NOMO-1 treated with DMSO at 0.1 percent for 48 hours (cell line): ENCODE data around the gene FGGY.

Experiments used
- DNase-seq: peaks from one replicate; lab custom pipeline; 2025; ENCODE audit not compliant: unreplicated experiment; lab: John Stamatoyannopoulos, UW

FGGY gene

DNA sequence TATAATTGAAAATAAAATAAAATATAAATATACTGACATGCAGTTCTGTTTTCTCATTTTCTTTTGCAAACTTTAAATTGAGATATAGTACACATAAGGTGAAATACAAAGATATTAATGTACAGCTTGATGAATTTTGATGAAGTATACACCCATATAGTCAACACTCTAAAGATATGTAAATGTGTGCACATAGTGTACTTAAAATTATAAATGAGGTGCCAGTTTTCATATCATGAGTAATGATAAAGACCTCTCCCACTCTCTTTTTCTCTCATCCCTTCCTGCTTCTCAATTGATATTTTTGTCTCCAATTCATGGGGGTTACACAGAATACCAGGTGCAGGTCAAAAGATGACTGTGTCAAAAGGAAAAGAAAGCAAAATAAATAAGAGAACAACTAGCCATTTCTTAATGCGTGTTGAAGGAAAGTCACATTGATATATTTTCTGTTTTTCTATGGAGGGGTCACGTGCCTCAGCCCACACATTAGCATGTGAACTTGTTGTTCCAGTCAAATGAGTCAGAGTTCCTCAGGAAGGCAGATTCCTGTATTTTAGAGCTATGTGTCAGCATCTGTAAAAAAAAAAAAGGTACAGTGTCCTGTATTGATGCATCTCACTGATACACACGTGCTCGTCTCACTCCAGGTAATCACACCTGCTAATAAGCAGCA is 453.6 kb downstream of the FGGY start:
- no peak for DNase-seq

GRCh38 chr1:59751004-59751395 is 454.1 kb downstream of the FGGY start:
- DNase-seq = no peak

- DNase-seq = no peak
Observed at GRCh38 chr1:59751801-59752200, 454.9 kb downstream of the FGGY start.

GRCh38 chr1:59752556-59753414 is 455.9 kb downstream of the FGGY start:
- DNase-seq = no peak

- DNase-seq = no peak
Observed at GRCh38 chr1:59755069-59755685, 458.3 kb downstream of the FGGY start.

GRCh38 chr1:59757197-59757747 is 460.4 kb downstream of the FGGY start:
- DNase-seq = no peak

- DNase-seq = peak; percentile 83
Observed at GRCh38 chr1:59759156-59759925, 462.4 kb downstream of the FGGY start.

GRCh38 chr1:59761443-59761842 is 464.5 kb downstream of the FGGY start:
- no peak for DNase-seq

GRCh38 chr1:59763418-59763817 is 466.5 kb downstream of the FGGY start:
- DNase-seq = no peak

DNA sequence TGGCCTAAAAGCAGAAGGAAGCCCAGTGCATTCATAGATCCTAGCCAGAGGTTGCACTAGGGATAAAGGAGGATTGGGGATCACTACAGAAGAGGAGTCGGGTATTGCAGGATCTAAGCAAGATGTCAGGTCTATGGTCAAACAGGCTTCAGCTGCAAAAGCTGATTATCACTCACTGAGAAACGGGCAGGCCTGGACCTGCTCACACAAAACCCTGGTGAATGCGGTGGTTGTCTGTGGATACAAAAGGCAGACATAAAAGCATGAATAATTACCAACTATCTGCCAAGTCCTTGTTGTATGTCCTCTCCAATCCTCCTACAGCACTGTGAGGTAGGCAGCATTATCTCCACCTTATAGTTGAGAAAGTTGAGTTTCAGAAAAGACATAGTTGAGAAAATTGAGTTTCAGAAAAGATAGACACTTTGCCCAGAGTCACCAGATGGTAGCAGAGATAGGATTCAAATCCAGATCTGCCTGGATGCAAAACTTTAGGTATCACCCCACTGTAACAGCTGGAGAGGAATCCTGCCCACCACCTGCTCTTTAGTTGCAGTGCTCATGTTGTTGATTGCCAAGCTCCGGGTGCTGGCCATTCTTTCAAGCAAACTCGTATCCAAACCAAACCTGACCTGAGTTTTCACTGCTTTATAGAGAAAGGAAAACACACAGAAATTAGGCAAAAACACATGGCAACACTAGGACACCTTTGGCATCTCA is 468.3 kb downstream of the FGGY start:
- no peak for DNase-seq

- no peak for DNase-seq
Observed at GRCh38 chr1:59766227-59766855, 469.4 kb downstream of the FGGY start.

DNA sequence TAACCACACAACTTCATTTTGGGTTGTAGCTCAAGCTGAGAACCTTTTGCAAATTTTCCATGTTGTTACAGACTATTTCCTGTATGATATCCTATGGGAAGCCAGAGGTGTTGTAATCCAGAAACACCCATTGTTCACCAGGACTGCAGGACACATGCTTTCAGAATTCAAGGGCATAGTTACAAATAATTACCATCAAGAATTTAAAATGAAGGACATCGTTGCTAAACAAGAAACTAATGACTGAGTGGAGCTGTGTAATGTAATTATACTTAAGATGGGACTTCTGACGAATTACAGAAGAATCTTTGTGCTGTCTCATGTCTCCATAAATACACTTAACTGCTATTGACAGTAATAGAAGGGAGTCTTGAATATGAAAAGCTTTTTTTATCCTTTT is 470.2 kb downstream of the FGGY start:
- DNase-seq = no peak

DNA sequence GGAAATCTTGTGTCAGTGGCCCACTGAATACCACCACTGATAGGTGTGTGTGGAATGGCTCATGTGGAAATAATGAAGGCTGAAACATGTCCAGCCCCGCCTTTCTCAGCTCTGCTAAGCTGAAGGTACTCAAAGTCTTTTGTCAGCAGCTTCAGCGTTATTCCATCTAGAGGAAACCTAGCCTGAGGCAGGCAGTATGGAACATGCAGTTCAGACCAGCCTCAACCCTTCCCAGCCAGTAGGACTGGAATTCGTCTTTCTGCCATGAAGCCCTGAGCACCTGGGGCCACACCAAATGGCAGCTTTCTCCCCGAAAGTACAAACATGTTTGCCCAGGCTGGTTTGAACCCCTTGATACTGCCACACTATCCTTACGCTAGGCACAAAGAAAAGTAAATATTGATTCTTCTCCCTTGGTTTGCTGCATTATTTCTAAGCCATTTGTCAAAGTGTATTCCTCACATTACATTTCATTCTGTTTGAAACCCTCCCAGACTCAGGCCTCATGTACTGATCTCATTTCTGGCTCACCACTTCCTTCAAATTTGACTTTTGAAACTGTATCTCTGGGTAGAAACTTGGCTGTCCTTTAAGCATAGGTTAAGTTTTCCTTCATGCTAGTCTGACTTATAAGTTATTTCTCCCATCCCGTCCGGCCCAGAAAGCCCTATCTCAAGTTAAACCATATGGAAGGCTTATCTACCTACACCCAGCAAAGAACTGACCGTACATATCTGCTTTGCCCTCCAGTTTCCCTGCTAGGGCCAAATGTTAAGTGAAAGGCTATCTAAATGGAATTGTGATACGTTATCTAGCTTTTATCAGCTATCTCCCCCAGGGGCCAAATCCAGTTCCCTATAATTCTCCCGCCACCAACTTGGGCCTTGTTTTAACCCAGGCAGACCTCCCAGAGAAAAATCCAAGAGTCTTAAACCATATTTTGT is 472.2 kb downstream of the FGGY start:
- no peak for DNase-seq

GRCh38 chr1:59769736-59770095 is 472.8 kb downstream of the FGGY start:
- no peak for DNase-seq

DNA sequence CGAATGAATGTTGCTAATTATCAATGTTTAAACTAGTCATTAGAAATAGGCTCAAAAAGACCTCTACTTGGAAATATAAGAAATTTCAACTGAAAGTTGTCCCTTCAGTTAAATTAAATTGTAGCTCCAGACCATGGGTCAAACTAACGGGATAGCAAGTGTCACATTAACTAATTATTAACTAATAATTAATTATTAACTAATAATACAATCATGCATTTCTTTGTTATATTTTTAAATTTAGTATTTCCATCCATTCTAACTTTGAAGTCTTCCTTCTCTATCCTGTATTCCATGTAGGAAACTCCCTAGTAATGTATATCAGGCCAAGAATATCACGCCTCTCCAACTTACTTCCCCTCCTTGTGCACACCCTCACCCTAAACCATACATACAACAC is 474.5 kb downstream of the FGGY start:
- no peak for DNase-seq

GRCh38 chr1:59775480-59775879 is 478.6 kb downstream of the FGGY start:
- no peak for DNase-seq

DNA sequence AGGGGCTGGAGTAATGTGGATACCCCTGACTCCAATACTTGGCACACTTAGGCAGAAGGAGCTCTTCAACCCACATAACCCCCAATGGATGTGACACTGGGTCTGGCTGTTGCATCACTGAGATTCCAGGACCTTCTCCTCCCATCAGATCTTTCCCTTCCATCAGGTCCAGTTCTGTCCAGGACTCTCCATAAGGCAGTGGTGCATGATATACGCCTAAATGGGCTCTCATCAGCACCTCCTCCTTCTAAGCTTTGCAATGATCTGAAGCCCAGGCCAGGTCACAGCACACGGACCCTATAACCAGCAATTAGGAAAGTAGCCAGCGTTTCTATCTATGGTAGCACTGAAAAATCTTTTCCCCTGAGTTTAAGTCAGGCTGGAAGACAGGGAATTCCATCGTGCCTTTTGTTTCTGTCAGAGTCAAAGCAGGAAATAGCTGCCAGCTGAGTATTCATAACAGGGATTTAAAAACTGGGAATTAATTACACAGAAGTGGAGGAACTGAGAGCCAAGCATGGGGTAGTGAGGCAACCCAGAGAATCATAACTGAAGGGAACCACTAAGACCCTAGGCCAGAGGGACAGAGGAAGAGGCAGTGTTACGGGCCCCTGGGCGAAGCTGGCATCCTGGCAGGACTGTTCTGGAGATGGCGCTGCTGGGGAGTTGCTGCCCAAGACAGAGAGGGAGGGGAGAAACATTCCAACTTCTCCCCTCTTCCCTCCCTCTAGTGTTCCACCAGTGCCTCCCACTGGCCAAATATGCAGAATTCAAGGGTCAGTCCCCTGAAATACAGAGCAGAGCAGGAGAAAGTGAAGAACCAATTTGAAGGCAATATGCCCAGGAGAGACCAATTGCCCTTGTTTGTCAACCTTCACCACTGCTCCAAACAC is 480.3 kb downstream of the FGGY start:
- no peak for DNase-seq

DNA sequence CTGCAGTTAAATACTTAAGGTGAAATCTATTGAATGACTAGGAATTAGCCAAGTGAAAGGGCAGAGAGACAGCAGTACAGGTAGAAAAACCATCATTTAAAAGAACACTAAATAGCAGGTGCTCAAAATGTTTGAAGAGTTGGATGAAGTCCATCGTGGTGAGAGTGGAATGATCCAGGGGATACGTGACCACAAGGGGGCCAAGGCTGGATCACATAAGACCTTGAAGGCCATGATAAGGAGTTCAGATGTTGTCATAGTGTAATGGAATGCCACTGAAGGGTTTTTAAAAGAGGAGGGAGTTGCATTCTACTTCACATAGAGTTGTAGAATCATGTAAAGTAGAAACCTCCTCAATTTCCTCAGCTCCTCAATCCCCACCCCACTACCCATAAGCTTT is 483.1 kb downstream of the FGGY start:
- DNase-seq = no peak
